Fibroblast of pulmonary artery (primary cell): Measurements from ENCODE around the gene TMEFF1.

ENCODE experiments used
- DNase-seq: peaks from one replicate; pipeline ENCODE4 v3.0.0-alpha.2; 2010; ENCODE audit warnings: low read depth
- H3K4me3 ChIP-seq: replicated peaks from 2 replicates; pipeline ENCODE4 v1.5.1; 2011; ENCODE audit warnings: low read depth, mild to moderate bottlenecking, control low read depth, low read length, moderate library complexity
- TF ChIP-seq, protein P1 (sequence below): IDR thresholded peaks from 2 replicates; pipeline ENCODE4 v1.5.1; 2011; ENCODE audit warnings: mild to moderate bottlenecking, control low read depth, low read length, inconsistent platforms; ENCODE audit errors: missing control alignments

TMEFF1 gene

GRCh38 chr9:100575006-100575405 lies 102.1 kb downstream of the TMEFF1 start:
- H3K4me3 ChIP-seq = no peak overlapping the region
- no peak for DNase-seq
- TF ChIP-seq, protein P1, sequence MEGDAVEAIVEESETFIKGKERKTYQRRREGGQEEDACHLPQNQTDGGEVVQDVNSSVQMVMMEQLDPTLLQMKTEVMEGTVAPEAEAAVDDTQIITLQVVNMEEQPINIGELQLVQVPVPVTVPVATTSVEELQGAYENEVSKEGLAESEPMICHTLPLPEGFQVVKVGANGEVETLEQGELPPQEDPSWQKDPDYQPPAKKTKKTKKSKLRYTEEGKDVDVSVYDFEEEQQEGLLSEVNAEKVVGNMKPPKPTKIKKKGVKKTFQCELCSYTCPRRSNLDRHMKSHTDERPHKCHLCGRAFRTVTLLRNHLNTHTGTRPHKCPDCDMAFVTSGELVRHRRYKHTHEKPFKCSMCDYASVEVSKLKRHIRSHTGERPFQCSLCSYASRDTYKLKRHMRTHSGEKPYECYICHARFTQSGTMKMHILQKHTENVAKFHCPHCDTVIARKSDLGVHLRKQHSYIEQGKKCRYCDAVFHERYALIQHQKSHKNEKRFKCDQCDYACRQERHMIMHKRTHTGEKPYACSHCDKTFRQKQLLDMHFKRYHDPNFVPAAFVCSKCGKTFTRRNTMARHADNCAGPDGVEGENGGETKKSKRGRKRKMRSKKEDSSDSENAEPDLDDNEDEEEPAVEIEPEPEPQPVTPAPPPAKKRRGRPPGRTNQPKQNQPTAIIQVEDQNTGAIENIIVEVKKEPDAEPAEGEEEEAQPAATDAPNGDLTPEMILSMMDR = no peak

GRCh38 chr9:100575765-100576386 lies 102.9 kb downstream of the TMEFF1 start:
- peak; percentile 50 for DNase-seq
- TF ChIP-seq, protein P1 = no peak
- no peak overlapping the region for H3K4me3 ChIP-seq

- no peak within 1 kb of the TSS for H3K4me3 ChIP-seq
- TF ChIP-seq, protein P1 = no peak
- DNase-seq = peak; percentile 33
Observed at GRCh38 chr9:100577776-100578448, 105.0 kb downstream of the TMEFF1 start, which contains the start of gene CAVIN4. Gene CAVIN4 (plus strand): TSS chr9:100578079. CDS start chr9:100578144, 65 bp downstream.

GRCh38 chr9:100578610-100579009 lies 105.7 kb downstream of the TMEFF1 start:
- TF ChIP-seq, protein P1 = no peak
- DNase-seq = no peak
- H3K4me3 ChIP-seq = no peak overlapping the region

- TF ChIP-seq, protein P1 = no peak
- peak; percentile 48 for DNase-seq
- H3K4me3 ChIP-seq = no peak overlapping the region
Observed at GRCh38 chr9:100579665-100580064, 106.7 kb downstream of the TMEFF1 start.

- TF ChIP-seq, protein P1 = no peak
- DNase-seq = no peak
- H3K4me3 ChIP-seq = no peak overlapping the region
Observed at GRCh38 chr9:100580257-100580656, 107.3 kb downstream of the TMEFF1 start.
